ENCODE measurements around the gene FLRT2.

Gene FLRT2

DNA sequence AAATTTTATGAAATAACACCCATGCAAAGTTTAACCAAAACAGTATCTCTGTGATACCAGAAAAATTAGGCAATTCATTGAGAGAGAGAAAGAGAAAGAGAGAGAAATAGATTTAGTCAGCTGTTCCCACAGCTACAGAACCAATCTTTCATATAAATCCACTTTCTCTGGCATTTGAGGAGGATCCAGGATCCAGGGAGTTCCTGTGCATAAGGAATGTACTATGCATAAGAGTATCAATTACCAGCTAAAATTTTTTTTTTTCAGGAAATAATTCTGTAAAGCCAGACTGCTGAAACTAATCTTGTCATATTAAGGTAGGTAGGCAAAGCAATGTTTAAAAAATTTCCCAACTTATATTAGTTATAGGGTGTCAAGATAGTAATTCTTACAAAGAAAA lies 133.7 kb downstream of the FLRT2 start:
- DNase-seq (ENCODE audit: low read depth) = no peak
- H3K4me3 ChIP-seq (ENCODE audit: control insufficient read depth, low read depth, low read length) = no peak overlapping the region
- TF ChIP-seq, protein P1, sequence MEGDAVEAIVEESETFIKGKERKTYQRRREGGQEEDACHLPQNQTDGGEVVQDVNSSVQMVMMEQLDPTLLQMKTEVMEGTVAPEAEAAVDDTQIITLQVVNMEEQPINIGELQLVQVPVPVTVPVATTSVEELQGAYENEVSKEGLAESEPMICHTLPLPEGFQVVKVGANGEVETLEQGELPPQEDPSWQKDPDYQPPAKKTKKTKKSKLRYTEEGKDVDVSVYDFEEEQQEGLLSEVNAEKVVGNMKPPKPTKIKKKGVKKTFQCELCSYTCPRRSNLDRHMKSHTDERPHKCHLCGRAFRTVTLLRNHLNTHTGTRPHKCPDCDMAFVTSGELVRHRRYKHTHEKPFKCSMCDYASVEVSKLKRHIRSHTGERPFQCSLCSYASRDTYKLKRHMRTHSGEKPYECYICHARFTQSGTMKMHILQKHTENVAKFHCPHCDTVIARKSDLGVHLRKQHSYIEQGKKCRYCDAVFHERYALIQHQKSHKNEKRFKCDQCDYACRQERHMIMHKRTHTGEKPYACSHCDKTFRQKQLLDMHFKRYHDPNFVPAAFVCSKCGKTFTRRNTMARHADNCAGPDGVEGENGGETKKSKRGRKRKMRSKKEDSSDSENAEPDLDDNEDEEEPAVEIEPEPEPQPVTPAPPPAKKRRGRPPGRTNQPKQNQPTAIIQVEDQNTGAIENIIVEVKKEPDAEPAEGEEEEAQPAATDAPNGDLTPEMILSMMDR (IDR thresholded peaks at IDR 0.05; ENCODE audit: control insufficient read depth, insufficient read depth, low read depth, low read length, missing control alignments) = no peak

DNA sequence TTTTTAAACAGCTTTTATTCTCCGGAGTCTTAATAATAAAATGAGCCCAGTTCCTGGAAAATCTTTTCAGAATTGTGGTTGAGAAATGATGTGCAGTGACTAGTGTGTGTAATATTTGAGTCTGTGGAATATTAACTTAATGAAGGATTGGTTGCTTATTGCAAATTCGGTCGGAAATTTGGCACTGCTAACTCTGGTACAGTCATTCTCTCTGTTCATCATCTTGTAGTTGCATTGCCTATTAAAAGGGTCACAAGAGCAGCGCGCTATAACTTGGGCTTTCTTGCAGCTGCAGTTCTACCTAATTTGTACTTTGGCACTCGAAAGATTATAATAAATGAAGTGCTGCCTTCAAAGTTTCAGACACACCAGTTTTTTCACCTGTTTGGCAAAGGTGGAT lies 146.0 kb downstream of the FLRT2 start:
- no peak for DNase-seq (ENCODE audit: low read depth)
- TF ChIP-seq, protein P1 (IDR thresholded peaks at IDR 0.05; ENCODE audit: control insufficient read depth, insufficient read depth, low read depth, low read length, missing control alignments) = no peak
- H3K4me3 ChIP-seq (ENCODE audit: control insufficient read depth, low read depth, low read length) = no peak overlapping the region

DNA sequence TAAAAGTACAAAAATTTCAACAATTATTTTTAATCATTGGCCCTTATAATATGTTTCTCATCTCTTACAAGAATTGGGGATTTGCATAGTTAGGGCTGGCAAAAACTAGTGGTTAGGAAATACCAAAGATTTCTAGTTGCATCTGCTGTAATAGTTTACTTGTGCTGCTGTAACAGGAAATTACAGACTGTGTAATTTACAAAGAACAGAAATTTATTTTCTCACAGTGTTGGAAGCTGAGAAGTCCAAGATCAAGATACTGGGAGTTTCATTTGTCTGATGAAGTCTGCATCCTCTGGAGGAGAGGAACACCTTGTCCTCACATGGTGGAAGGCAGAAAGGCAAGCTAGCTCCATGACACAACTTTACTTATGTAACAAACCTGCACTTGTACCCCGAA lies 157.0 kb downstream of the FLRT2 start:
- H3K4me3 ChIP-seq (ENCODE audit: control insufficient read depth, low read depth, low read length) = no peak overlapping the region
- DNase-seq (ENCODE audit: low read depth) = no peak
- TF ChIP-seq, protein P1 (IDR thresholded peaks at IDR 0.05; ENCODE audit: control insufficient read depth, insufficient read depth, low read depth, low read length, missing control alignments) = no peak

DNA sequence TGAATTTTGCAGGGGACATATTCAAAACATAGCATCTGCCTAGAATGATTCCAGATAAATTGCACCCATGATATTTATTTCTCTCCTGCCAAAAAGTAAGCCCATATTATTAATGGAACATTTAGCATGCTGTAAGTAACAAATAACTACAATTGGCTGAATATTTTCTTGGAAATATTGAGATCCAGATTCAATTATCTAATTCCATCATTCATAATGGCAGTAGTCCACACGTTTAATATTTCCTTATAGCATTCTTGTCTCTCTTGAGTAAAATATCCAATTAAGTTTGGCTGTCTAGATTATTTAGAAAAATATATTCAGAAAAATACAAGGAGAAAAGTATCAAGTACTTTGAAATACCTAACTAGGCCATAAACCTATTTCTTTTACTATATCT lies 157.5 kb downstream of the FLRT2 start:
- TF ChIP-seq, protein P1 (IDR thresholded peaks at IDR 0.05; ENCODE audit: control insufficient read depth, insufficient read depth, low read depth, low read length, missing control alignments) = no peak
- H3K4me3 ChIP-seq (ENCODE audit: control insufficient read depth, low read depth, low read length) = no peak overlapping the region
- DNase-seq (ENCODE audit: low read depth) = no peak

DNA sequence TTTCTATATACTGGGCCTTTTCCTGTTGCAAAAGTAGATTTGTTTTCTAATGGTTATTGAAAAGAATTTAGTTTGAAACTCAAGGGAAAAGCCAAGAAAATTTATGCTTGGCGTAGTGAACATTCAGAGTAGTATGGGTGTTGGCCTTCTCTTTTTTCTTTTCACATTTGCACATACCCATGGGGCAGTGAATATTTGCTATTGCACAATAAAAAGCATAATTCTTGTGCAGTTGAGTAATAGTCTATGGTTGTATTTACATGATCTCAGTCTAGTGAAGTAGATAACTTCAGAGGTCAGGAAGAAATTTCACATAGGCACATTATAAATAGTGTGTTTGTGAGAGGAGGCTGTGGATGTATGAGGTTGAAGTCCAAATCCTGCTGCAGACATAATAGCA lies 158.1 kb downstream of the FLRT2 start:
- no peak for DNase-seq (ENCODE audit: low read depth)
- no peak overlapping the region for H3K4me3 ChIP-seq (ENCODE audit: control insufficient read depth, low read depth, low read length)
- TF ChIP-seq, protein P1 (IDR thresholded peaks at IDR 0.05; ENCODE audit: control insufficient read depth, insufficient read depth, low read depth, low read length, missing control alignments) = no peak

DNA sequence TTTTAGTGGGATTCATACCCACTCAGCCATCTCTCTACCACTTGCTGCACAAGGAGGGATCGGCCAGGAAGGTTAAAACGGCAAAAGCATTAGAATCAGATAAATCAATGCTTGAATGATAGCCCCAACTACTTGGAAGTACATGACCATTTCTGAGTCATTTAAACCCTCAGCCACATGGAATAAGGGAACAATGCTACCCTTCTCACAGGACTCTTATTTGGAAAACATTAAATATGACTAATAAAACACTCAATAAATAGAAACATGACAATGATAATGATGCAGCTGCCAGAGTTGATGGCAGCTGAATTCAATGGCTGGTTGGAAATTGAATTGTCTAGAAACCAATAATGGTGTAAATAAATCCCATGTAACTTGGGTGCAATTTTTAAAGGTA lies 165.4 kb downstream of the FLRT2 start:
- H3K4me3 ChIP-seq (ENCODE audit: control insufficient read depth, low read depth, low read length) = no peak overlapping the region
- no peak for DNase-seq (ENCODE audit: low read depth)
- TF ChIP-seq, protein P1 (IDR thresholded peaks at IDR 0.05; ENCODE audit: control insufficient read depth, insufficient read depth, low read depth, low read length, missing control alignments) = no peak

DNA sequence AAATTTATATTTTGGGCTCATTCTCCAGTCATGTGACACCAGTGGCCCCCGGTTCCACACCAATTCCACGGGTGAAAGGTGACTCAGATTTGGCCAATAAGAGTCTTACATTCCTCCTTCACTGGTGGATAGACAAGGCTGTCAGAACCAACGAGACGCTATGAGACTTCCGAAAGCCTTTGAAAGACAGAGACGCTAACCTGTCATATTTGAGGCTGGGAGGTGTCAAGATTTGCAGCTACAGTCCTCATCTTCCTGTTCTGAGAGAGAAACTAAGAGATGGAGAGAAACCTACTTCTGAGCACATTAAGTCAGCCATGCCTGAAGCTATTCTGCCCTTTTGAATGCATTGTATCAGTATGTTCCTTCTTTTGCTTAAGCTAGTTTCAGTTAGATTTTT lies 171.2 kb downstream of the FLRT2 start:
- TF ChIP-seq, protein P1 (IDR thresholded peaks at IDR 0.05; ENCODE audit: control insufficient read depth, insufficient read depth, low read depth, low read length, missing control alignments) = no peak
- no peak for DNase-seq (ENCODE audit: low read depth)
- H3K4me3 ChIP-seq (ENCODE audit: control insufficient read depth, low read depth, low read length) = no peak overlapping the region
